Neural crest cell (in vitro differentiated cells): Measurements from ENCODE around the gene CD83. TPM values are rescaled to one million over a fixed set of nuclear protein-coding genes. Genes with fewer than 3 reads are reported as not detected.
A peak's percentile ranks its signal among the peaks of the same experiment; 100 is the strongest.

ENCODE experiments used
- DNase-seq: peaks from one replicate; pipeline ENCODE4 v3.0.0; 2021; ENCODE audit warnings: low read depth, mixed read lengths, low spot score
- H3K27ac Mint-ChIP-seq: one replicate; pipeline ENCODE4 v1.8.0; 2021; ENCODE audit warnings: mild to moderate bottlenecking, mixed read lengths; ENCODE audit not compliant: unreplicated experiment
- H3K27me3 Mint-ChIP-seq: 2 replicates; pipeline ENCODE4 v1.8.0; 2021; ENCODE audit warnings: low read depth, mild to moderate bottlenecking, mixed read lengths
- H3K36me3 Mint-ChIP-seq: 2 replicates; pipeline ENCODE4 v1.8.0; 2021; ENCODE audit warnings: low read depth, mild to moderate bottlenecking, mixed read lengths
- H3K4me1 Mint-ChIP-seq: 2 replicates; pipeline ENCODE4 v1.8.0; 2021; ENCODE audit warnings: mixed read lengths
- H3K4me3 Mint-ChIP-seq: one replicate; pipeline ENCODE4 v1.8.0; 2021; ENCODE audit warnings: mild to moderate bottlenecking, mixed read lengths
- H3K9me3 Mint-ChIP-seq: 2 replicates; pipeline ENCODE4 v1.8.0; 2021; ENCODE audit warnings: mixed read lengths
- CTCF ChIP-seq: fragments of 200-600 bp; sonication (generic); conservative IDR thresholded peaks from 2 replicates; pipeline ENCODE4 v1.5.0; 2021; ENCODE audit warnings: antibody characterized with exemption, mild to moderate bottlenecking
- total RNA-seq: library from RNA; stranded (reverse); gene quantifications from 2 replicates; pipeline ENCODE4 v1.2.1, GENCODE V29; 2021

Gene CD83
- total RNA-seq, 1 donor from 2014 or later: 7.9 TPM

- Mint-ChIP-seq H3K27me3 (no peaks in the 10 kb centered on the region), H3K27ac (no peak overlapping the region), H3K9me3 (no peaks in the 10 kb centered on the region), H3K36me3 (peaks cover 2% of the 10 kb centered on the region), H3K4me3 (no peak overlapping the region), H3K4me1 (peaks cover 14% of the 10 kb centered on the region)
- TF ChIP-seq CTCF: no peak
- DNase-seq: no peak
These were observed 18.4 kb downstream of the CD83 start for GRCh38 chr6:14135893-14136539.

DNA sequence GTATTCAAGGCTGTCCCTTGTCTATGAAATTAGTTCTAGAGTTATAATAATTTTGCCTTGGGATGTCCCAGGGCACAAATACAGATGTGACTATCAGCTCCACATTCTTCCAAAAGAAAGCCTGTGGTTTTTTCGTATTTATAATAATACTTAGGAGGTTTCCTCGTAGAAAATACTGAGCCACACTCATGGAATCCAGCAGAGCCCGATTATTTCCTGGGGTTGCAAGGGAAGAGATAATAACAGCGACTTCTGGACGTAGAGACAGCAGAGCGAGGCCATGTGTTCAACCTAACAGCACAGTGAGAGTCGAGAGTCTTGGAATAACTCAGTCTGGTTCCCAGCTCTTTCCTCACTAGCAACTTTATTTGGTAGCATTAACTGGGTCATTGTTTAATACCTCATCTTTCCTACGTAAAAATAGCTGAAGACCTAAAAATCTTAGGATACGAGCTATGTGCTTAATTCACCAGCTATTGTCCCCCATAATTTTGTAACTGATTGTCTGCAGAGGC, 21.2 kb downstream of the CD83 start:
- H3K36me3 Mint-ChIP-seq: peaks cover under 1% of the 10 kb centered on the region
- no peaks in the 10 kb centered on the region for H3K27me3 Mint-ChIP-seq
- H3K4me3 Mint-ChIP-seq: no peak overlapping the region
- no peak overlapping the region for H3K27ac Mint-ChIP-seq
- no peak for TF ChIP-seq CTCF
- DNase-seq: no peak
- H3K9me3 Mint-ChIP-seq: no peaks in the 10 kb centered on the region
- H3K4me1 Mint-ChIP-seq: peaks cover 28% of the 10 kb centered on the region

- no peaks in the 10 kb centered on the region for H3K9me3 Mint-ChIP-seq
- DNase-seq: no peak
- H3K4me3 Mint-ChIP-seq: no peak overlapping the region
- TF ChIP-seq CTCF: no peak
- H3K36me3 Mint-ChIP-seq: no peaks in the 10 kb centered on the region
- H3K4me1 Mint-ChIP-seq: peaks cover 28% of the 10 kb centered on the region
- H3K27ac Mint-ChIP-seq: peak overlapping the region; percentile 28
- H3K27me3 Mint-ChIP-seq: no peaks in the 10 kb centered on the region
These were observed 23.9 kb downstream of the CD83 start for GRCh38 chr6:14141351-14142062.

- no peak for TF ChIP-seq CTCF
- no peak for DNase-seq
- Mint-ChIP-seq H3K9me3 (no peaks in the 10 kb centered on the region), H3K27me3 (no peaks in the 10 kb centered on the region), H3K27ac (peak overlapping the region; percentile 73), H3K36me3 (no peaks in the 10 kb centered on the region), H3K4me1 (peaks cover 28% of the 10 kb centered on the region), H3K4me3 (no peak overlapping the region)
These were observed 24.5 kb downstream of the CD83 start for GRCh38 chr6:14142063-14142450.

DNA sequence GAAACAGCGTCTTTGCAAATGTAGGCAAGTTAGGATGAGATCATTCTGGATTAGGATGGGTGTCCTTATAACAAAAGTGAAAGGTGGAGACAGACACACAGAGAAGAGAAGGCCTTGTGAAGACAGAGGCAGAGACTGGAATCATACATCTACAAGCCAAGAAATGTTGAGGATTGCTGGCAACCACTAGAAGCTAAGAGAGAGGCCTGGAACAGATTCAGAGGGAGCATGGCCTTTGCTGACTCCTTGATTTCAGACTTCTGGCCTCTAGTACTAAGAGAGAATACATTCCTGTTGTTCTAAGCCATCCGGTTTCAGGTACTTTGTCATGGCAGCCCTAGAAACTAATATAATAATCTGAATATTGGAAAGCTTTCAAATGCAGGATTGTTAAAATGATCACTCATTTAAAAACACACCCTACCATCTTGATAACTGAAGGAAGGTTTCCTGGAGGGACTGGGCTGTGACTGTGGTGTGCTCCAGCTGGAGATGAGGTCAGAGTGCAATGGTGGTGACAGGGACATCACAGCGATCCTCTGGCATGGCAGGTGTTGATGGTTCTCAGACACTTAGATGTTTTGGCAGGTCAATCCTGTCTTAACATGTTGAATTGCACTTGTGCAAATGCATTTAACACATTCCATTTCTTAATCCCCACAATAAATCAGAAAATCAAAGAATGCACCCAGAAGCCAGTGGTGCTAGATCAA, 25.1 kb downstream of the CD83 start:
- H3K27ac Mint-ChIP-seq: peak overlapping the region; percentile 73

More for the DNA sequence above, 25.1 kb downstream of the CD83 start:
- TF ChIP-seq CTCF: no peak
- Mint-ChIP-seq H3K27me3 (no peaks in the 10 kb centered on the region), H3K36me3 (no peaks in the 10 kb centered on the region), H3K9me3 (no peaks in the 10 kb centered on the region), H3K4me1 (peaks cover 28% of the 10 kb centered on the region), H3K4me3 (no peak overlapping the region)
- DNase-seq: no peak
